DMS53 treated with DMSO at 0.1 percent for 48 hours (cell line): ENCODE results near the gene PDAP1.
"Not testable (repeated sequence)": the region's sequence is repeated elsewhere in the genome, so short reads cannot be mapped to it uniquely, and the experiment has no call there.

Source experiments
- DNase-seq: peaks from one replicate; lab custom pipeline; 2025; ENCODE audit not compliant: unreplicated experiment; lab: John Stamatoyannopoulos, UW

Gene PDAP1, protein sequence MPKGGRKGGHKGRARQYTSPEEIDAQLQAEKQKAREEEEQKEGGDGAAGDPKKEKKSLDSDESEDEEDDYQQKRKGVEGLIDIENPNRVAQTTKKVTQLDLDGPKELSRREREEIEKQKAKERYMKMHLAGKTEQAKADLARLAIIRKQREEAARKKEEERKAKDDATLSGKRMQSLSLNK

GRCh38 chr7:99408379-99409191 lies at the start of gene PDAP1, which contains the start of gene BUD31:
Gene PDAP1, minus strand, starts transcription at chr7:99408597. Its CDS starts 49 bp downstream, at chr7:99408548.
Gene BUD31, plus strand, starts transcription at chr7:99408969. Its CDS starts 2,124 bp downstream, at chr7:99411093.
- peak; percentile 95 for DNase-seq

DNA sequence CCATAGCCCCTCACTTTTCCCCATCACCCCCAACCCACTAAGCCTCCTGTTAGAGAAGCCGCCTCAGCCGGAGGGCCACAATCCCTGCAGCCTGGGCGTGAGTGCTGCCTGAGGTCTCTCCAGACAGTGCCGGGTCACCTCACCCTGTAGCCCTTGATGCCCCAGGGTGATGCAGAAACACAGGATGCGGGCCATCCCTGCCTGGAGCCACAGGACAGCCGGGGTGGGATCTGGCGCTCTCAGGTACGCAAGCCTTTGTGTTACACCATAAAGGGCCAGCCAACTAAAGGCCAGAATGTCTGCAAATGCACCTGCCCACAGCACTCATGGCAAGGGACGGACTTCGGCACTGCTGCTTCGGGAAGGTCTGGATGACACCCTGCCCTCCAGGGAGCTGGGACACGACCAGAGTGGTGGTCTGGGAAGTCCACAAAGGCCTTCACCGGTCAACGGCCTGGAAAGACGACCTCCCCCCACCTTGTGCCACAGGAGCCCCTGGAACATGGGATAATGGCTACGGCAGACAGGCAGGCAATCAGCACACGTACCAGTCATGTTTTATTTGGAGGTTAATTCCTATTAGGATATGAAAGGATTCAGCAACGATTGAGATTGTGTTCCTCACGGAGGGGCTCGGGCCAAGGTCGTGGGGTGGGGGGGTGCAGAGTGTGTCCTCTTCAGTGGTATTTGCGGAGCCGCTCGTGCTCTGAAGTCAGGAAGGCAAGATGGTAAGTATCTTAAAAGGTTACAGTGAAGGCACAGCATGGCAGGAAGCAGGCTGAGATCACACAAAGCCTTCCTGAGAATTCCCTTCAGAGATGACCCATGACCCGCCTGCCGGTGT lies 49.5 kb upstream of the PDAP1 start:
- no peak for DNase-seq

GRCh38 chr7:99457050-99457649 lies 48.8 kb upstream of the PDAP1 start:
- DNase-seq, result no peak

DNA sequence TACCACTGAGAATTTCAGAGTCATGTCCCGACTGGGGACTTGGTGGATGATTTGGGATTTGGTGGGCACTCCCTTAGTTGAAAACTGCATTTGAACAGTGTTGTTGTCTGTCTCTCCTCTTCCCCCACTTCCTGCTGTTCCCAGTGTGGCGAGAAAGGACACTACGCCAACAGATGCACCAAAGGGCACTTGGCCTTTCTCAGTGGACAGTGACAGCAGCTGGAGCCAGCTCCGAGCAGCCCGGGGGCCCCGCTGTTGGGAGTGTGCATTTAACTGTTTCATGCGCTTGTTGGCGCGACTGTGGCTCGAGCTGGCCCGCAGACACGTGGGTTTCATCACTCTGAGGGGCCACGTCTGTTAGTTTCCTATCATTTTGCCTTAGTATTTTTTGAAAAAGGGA lies 47.9 kb upstream of the PDAP1 start:
- DNase-seq, result no peak

DNA sequence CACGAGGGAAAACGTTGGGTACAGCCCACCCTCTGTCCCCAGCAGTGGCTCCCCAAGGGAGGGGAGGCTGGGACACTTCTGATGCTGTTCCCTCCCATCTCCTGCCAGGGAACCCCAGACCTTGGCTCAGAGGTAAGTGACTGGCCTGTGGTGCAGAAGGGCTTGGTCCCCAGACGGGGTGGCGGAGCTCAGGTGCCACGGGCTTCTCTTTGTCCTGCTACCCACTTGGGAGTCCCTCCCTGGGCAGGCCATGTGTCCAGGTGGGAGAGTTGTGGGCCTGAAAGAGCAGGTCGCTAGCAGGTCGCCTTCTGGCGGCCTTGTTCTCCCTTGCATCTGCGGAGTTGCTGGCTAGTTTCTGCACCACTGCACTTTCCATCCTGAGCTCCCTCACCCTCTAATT lies 47.5 kb upstream of the PDAP1 start:
- DNase-seq, result no peak

DNA sequence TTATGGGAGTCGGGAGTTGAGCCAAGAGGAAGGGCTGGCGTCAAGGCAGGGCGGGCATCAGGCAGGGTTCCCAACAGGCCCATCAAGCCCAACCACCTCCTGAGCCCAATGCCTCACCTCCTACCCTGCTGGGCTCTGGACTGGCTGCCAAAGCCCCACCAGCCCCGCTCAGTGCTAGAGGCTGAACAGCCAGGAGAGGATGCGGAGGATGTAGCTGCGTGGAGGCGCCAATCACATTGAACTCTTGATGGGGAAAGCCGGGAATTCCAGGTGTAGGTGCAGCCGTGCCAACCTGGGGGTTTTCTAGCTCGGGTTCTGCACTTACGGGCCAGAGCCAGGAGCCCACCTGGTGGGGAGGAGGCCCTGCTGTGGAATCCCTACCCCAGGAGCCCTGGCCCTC lies 44.7 kb upstream of the PDAP1 start:
- no peak for DNase-seq

- no peak for DNase-seq
Observed at GRCh38 chr7:99452541-99452940, 44.1 kb upstream of the PDAP1 start.

DNA sequence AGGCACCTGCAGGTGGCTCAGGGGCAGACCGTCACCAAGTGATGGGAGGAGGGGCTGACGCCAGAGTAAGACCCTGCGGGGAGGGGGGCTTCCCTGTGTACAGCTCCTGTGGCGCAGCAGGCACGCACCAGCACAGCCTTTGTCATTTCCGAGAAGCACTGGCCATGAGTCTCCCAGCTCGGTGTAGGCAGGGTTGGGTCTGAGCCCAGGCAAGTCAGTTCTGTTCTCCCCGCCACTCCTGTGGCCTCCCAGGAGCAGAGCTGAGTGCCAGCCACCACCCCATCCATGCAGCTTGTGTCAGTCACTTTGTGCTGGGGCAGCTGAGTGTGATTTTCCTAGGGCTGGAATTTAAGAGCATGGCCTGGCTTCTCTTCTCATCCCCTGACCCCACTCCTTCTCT lies 43.5 kb upstream of the PDAP1 start:
- no peak for DNase-seq

DNA sequence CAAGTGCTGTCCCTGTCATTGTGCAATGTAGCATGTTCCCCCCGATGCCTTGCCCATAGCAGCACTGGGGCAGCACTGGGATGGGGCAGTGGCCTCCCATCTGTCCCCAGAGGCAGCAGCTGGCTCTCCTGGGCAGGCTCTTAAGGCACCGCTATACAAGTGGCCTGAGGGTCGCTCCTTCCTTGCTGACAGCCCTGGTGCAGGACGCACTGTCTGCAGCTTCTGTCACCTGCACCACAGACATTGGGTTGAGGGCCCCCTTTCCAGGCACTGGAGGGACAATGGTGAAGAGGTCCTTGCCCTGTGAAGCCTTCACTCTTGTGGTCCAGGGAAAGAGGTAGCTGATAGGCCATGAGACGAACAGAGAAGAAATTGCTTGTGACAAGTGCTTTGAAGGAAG lies 40.9 kb upstream of the PDAP1 start:
- DNase-seq, result no peak

- DNase-seq, result no peak
Observed at GRCh38 chr7:99448855-99449254, 40.5 kb upstream of the PDAP1 start.

DNA sequence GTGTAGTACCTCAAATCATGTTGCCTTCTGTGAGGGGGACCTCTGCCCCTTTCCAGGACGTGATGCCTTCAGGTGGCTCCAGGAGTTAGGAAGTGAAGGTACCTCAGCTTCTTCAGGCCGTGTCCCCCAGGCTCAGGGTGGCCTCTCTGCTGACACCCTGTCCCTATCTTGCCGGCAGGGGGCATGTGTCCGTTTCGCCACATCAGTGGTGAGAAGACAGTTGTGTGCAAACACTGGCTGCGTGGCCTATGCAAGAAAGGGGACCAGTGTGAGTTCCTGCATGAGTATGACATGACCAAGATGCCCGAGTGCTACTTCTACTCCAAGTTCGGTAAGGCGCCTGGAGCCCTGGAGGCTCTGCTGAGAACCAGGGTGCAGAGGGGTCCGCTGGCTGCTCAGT lies 39.5 kb upstream of the PDAP1 start:
- DNase-seq, result no peak

GRCh38 chr7:99446096-99446495 lies 37.7 kb upstream of the PDAP1 start:
- no peak for DNase-seq

DNA sequence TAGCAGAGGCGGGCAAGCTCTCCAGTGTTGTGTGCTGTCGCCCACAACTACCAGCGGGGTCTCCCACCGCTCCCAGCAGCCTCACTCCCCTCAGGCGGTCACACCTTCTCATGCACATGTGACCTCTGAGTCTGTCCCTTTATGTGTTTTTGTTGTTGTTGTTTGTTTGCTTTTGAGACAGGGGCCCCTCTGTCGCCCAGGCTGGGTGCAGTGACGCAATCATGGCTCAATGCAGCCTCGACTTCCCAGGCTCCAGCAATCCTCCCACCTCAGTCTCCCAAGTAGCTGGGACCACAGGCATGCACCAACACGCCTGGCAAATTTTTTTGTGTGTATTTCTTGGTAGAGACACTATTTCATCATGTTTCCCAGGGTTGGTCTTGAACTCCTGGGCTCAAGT lies 31.8 kb upstream of the PDAP1 start:
- no peak for DNase-seq

GRCh38 chr7:99438573-99439480 lies 30.4 kb upstream of the PDAP1 start, which contains the start of the genes CPSF4 and PTCD1:
Gene CPSF4, plus strand, starts transcription at chr7:99438943. Its CDS starts 140 bp downstream, at chr7:99439083.
Gene PTCD1, minus strand, starts transcription at chr7:99438798. Its CDS starts 3,556 bp downstream, at chr7:99435242.
- peak; percentile 93 for DNase-seq

- no peak for DNase-seq
Observed at GRCh38 chr7:99437946-99438572, 29.7 kb upstream of the PDAP1 start.

- no peak for DNase-seq
Observed at GRCh38 chr7:99433158-99433557, 24.8 kb upstream of the PDAP1 start.

DNA sequence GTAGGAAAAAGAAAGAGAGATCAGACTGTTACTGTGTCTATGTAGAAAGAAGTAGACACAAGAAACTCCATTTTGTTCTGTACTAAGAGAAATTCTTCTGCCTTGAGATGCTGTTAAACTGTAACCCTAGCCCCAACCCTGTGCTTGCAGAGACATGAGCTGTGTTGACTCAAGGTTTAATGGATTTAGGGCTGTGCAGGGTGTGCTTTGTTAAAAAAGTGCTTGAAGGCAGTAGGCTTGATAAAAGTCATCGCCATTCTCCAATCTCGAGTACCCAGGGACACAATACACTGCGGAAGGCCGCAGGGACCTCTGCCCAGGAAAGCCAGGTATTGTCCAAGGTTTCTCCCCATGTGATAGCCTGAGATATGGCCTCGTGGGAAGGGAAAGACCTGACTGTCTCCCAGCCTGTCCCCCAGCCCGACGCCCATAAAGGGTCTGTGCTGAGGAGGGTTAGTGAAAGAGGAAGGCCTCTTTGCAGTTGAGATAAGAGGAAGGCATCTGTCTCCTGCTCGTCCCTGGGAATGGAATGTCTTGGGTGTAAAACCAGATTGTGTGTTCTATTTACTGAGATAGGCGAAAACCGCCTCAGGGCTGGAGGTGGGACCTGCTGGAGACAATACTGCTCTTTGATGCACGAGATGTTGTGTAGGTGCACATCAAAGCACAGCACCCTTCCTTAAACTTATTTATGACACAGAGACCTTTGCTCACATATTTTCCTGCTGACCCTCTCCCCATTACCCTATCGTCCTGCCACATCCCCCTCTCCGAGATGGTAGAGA lies 23.6 kb upstream of the PDAP1 start:
- not testable (repeated sequence) for DNase-seq

DNA sequence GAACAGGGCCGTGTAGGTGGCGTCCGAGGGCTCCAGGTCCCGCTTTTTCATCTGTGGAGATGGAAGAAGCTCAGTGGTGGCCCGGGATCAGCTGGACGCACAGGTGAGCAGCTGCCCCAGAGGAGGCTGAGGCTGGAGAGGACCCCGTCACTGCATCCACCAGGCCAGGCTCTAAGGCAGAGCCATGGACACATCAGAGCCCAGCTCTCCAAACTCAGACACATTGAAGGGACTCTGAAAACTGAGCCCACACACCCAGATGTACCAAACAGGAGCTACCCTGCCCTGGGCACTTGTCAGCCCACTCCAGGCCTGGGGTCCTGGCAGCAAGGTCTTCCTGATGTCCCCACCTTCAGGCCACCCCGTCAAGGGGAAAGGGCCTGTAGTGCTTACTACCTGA lies 21.4 kb upstream of the PDAP1 start:
- no peak for DNase-seq
